ENCODE measurements around the gene ACOT11. TPM values are rescaled to one million over a fixed set of nuclear protein-coding genes. Genes with fewer than 3 reads are reported as not detected.

The ACOT11 gene
- total RNA-seq, 1 donor from 2014 or later = 0.35 TPM

- Mint-ChIP-seq H3K4me1 (ENCODE audit: unreplicated experiment) (no peaks in the 10 kb centered on the region), H3K27me3 (ENCODE audit: unreplicated experiment) (peaks cover 24% of the 10 kb centered on the region), H3K4me3 (ENCODE audit: unreplicated experiment) (no peak overlapping the region), H3K36me3 (ENCODE audit: unreplicated experiment) (peaks cover 2% of the 10 kb centered on the region), H3K27ac (ENCODE audit: unreplicated experiment) (no peak overlapping the region), H3K9me3 (ENCODE audit: unreplicated experiment) (no peaks in the 10 kb centered on the region)
- no peak for DNase-seq (ENCODE audit: extremely low spot score, unreplicated experiment)
- no peak for TF ChIP-seq CTCF (IDR thresholded peaks at IDR 0.05)
Observed at GRCh38 chr1:54640361-54640760, 92.3 kb downstream of the ACOT11 start.

GRCh38 chr1:54640863-54641836 is 93.1 kb downstream of the ACOT11 start, which contains the start of gene MROH7:
MROH7 (plus strand) TSS chr1:54641786; CDS start chr1:54652927, 11,141 bp downstream.
- H3K27ac Mint-ChIP-seq (ENCODE audit: unreplicated experiment) = no peak within 1 kb of the TSS

GRCh38 chr1:54643736-54644135 is 95.7 kb downstream of the ACOT11 start:
- Mint-ChIP-seq H3K27me3 (ENCODE audit: unreplicated experiment) (peaks cover 20% of the 10 kb centered on the region), H3K36me3 (ENCODE audit: unreplicated experiment) (peaks cover 2% of the 10 kb centered on the region), H3K9me3 (ENCODE audit: unreplicated experiment) (no peaks in the 10 kb centered on the region), H3K27ac (ENCODE audit: unreplicated experiment) (no peak overlapping the region), H3K4me3 (ENCODE audit: unreplicated experiment) (no peak overlapping the region), H3K4me1 (ENCODE audit: unreplicated experiment) (no peaks in the 10 kb centered on the region)
- TF ChIP-seq CTCF (IDR thresholded peaks at IDR 0.05) = no peak
- no peak for DNase-seq (ENCODE audit: extremely low spot score, unreplicated experiment)

More at GRCh38 chr1:54640863-54641836, 93.1 kb downstream of the ACOT11 start, which contains the start of gene MROH7:
- no peaks in the 10 kb centered on the region for H3K4me1 Mint-ChIP-seq (ENCODE audit: unreplicated experiment)
- H3K9me3 Mint-ChIP-seq (ENCODE audit: unreplicated experiment) = no peaks in the 10 kb centered on the region
- DNase-seq (ENCODE audit: extremely low spot score, unreplicated experiment) = no peak
- no peak within 1 kb of the TSS for H3K4me3 Mint-ChIP-seq (ENCODE audit: unreplicated experiment)
- H3K36me3 Mint-ChIP-seq (ENCODE audit: unreplicated experiment) = peaks cover 2% of the 10 kb centered on the region
- peaks cover 22% of the 10 kb centered on the region for H3K27me3 Mint-ChIP-seq (ENCODE audit: unreplicated experiment)
- TF ChIP-seq CTCF (IDR thresholded peaks at IDR 0.05) = no peak

- H3K9me3 Mint-ChIP-seq (ENCODE audit: unreplicated experiment) = no peaks in the 10 kb centered on the region
- peaks cover 31% of the 10 kb centered on the region for H3K27me3 Mint-ChIP-seq (ENCODE audit: unreplicated experiment)
- no peak overlapping the region for H3K27ac Mint-ChIP-seq (ENCODE audit: unreplicated experiment)
- no peak overlapping the region for H3K4me3 Mint-ChIP-seq (ENCODE audit: unreplicated experiment)
- no peaks in the 10 kb centered on the region for H3K4me1 Mint-ChIP-seq (ENCODE audit: unreplicated experiment)
- no peak for DNase-seq (ENCODE audit: extremely low spot score, unreplicated experiment)
- TF ChIP-seq CTCF (IDR thresholded peaks at IDR 0.05) = no peak
- peaks cover 2% of the 10 kb centered on the region for H3K36me3 Mint-ChIP-seq (ENCODE audit: unreplicated experiment)
Observed at GRCh38 chr1:54645806-54646676, 98.0 kb downstream of the ACOT11 start.

Data from osteocyte (in vitro differentiated cells).